Right lobe of liver (tissue), 4 donors: ENCODE results near the gene EPYC.

ENCODE experiments used
- CTCF ChIP-seq, 4 donors: fragments of 200-600 bp in 3 of 4; fragments of 450-650 bp in 1 of 4; IDR thresholded peaks; one replicate each; pipeline versions ENCODE4 v1.5.1 to v1.8.0; 2016 to 2022; ENCODE audit warnings: antibody characterized with exemption in 4 of 4, mild to moderate bottlenecking in 2 of 4
- POLR2A ChIP-seq: fragments of 450-650 bp; IDR thresholded peaks from one replicate; pipeline ENCODE4 v1.6.1; 2017; ENCODE audit warnings: antibody characterized with exemption, mild to moderate bottlenecking
- donor health status: DM: no; HTN: no; CAD: no.
- donor health status: DM: no; HTN: no; CAD: no.
- donor health status: DM: no; HTN: yes; CAD: no.

GRCh38 chr12:90982170-90982569, 22.6 kb downstream of the EPYC start:
- TF ChIP-seq CTCF (IDR thresholded peaks at IDR 0.05) (no peak), POLR2A (no peak)
